Neuron (in vitro differentiated cells): ENCODE measurements around the gene PUS1.
"Not testable (repeated sequence)": the region's sequence is repeated elsewhere in the genome, so short reads cannot be mapped to it uniquely, and the experiment has no call there.

Experiments used
- H2AFZ ChIP-seq: one replicate; pipeline ENCODE4 v1.6.1; 2013; ENCODE audit warnings: low read depth, mild to moderate bottlenecking, inconsistent platforms, low read length, moderate library complexity
- H3K27me3 ChIP-seq: one replicate; pipeline ENCODE4 v1.6.1; 2013; ENCODE audit warnings: low read length; ENCODE audit not compliant: insufficient read depth
- H3K36me3 ChIP-seq: one replicate; pipeline ENCODE4 v1.6.1; 2013; ENCODE audit warnings: low read length; ENCODE audit not compliant: insufficient read depth
- H3K4me1 ChIP-seq: one replicate; pipeline ENCODE4 v1.6.1; 2013; ENCODE audit warnings: low read length; ENCODE audit not compliant: insufficient read depth
- H3K4me3 ChIP-seq: 2 replicates; pipeline ENCODE4 v1.5.1; 2013; ENCODE audit warnings: mild to moderate bottlenecking, low read length, moderate library complexity
- H3K9me3 ChIP-seq: one replicate; pipeline ENCODE4 v1.6.1; 2013; ENCODE audit warnings: low read length

Gene PUS1

DNA sequence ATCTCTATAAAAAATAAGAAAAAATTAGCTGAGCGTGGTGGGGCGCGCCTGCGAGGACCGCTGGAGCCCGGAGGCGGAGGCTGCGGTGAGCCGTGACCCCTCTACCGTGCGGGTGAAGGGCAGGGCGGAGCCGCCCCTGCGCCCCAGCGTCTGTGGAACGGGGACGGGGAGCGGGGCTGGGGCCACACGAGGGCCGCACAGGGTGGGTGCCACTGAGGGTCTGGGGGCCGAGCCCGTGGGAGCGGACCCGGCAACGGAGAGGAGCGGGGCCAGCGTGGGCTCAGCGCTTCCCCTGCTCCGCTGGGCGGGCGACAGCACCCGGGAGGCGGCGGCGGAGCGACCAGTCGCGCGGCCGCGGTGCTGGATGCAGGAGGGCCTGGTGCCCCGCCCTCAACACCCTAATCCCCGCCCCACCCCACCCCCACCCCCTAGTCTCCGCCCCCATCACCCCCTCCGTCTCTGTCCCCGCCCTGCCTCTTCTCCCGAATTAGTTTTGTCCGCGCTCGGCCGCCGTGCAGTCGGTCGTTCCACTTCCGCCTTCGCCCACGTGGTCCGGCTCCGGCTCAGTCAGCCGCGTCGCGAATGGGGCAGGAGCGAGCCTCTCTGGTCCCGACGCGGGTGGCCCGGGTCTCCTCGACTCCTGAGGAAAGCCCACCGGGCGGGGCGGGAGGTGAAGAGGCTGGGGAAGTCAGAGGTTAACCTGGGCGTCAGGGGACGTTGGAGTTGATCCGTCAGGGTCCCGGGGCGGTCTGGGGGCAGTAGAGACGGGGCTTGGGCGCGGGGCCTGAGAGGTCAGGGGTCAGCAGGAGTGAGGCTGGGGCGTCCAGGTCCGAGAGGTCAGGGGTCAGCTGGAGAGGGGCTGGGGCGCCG lies at the start of gene PUS1:
Gene PUS1, plus strand, starts transcription at position 566 of the 870 bp plus-strand sequence. CDS start 447 bp downstream, outside the sequence.
- peaks cover 6% of the 10 kb centered on the region for H3K4me1 ChIP-seq
- H3K27me3 ChIP-seq = no peaks in the 10 kb centered on the region
- peak within 1 kb of the TSS; percentile 78 for H3K4me3 ChIP-seq
- H2AFZ ChIP-seq = peak within 1 kb of the TSS; percentile 80
- H3K9me3 ChIP-seq = no peaks in the 10 kb centered on the region
- H3K36me3 ChIP-seq = peaks cover 29% of the 10 kb centered on the region

DNA sequence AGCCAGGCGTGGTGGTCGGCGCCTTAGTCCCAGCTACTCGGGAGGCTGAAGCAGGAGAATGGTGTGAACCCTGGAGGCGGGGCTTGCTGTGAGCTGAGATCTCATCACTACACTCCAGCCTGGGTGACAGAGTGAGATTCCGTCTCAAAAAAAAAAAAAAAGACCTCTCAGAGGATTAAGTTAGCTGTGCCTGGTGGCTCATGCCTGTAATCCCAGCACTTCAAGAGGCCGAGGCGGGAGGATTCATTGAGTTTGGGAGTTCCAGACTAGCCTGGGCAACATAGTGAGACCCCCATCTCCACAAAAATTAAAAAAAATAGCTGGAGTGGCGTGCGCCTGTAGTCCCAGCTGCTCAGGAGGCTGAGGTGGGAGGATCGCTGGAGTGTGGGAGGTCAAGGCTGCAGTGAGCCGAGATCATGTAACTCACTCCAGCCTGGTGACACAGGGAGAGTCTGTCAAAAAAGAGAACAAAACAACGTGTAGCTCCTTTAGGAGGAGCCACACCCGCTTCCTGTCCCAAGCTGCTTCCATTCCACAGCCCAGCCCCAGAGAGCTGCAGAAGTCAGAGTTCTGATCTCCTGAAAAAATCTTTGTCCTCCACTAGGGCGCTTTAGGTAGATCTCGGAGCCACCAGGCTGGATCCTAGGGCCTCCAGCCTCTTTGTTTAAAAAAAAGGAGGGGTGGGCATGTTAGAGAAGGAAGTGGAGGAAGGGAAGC lies 46.1 kb upstream of the PUS1 start:
- Histone ChIP-seq H3K36me3 (no peaks in the 10 kb centered on the region), H3K4me1 (no peaks in the 10 kb centered on the region), H3K27me3 (peaks cover 3% of the 10 kb centered on the region), H2AFZ (no peak overlapping the region), H3K9me3 (peaks cover 6% of the 10 kb centered on the region), H3K4me3 (no peak overlapping the region)

DNA sequence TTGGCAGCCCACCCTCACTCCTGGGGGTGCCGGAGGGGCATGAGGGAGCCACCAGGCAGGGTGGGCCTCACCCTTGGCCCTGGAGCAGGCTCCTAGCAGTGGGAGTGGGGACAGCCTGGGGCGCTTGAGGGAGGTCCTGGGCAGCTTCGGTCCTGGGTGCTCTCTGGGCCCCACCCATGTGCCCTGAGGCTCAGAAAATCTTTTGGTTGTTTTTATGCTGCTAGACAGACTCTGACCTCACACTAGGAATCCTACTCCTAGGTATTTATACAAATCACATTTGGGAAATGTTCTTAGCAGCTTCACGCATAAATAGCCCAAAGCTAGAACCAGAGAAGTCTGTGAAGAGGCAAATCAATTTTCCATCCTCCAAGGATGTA lies 45.6 kb upstream of the PUS1 start:
- H3K36me3 ChIP-seq = no peaks in the 10 kb centered on the region
- H3K4me3 ChIP-seq = no peak overlapping the region
- no peak overlapping the region for H2AFZ ChIP-seq
- peaks cover 6% of the 10 kb centered on the region for H3K9me3 ChIP-seq
- no peaks in the 10 kb centered on the region for H3K4me1 ChIP-seq
- H3K27me3 ChIP-seq = peaks cover 2% of the 10 kb centered on the region

DNA sequence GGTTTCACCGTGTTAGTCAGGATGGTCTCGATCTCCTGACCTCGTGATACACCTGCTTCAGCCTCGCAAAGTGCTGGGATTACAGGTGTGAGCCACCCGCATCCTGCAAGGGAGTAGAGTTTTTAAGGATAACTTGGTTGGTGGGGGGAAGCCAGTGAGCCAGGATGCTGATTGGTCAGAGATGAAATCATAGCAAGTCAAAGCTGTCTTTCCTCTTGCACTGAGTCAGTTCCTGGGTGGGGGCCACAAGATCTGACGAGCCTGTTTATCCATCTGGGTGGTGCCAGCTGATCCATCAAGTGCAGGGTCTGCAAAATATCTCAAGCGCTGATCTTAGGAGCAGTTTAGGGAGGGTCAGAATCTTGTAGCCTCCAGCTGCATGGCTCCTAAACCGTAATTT lies 44.0 kb upstream of the PUS1 start:
- not testable (repeated sequence) for H3K4me1 ChIP-seq

DNA sequence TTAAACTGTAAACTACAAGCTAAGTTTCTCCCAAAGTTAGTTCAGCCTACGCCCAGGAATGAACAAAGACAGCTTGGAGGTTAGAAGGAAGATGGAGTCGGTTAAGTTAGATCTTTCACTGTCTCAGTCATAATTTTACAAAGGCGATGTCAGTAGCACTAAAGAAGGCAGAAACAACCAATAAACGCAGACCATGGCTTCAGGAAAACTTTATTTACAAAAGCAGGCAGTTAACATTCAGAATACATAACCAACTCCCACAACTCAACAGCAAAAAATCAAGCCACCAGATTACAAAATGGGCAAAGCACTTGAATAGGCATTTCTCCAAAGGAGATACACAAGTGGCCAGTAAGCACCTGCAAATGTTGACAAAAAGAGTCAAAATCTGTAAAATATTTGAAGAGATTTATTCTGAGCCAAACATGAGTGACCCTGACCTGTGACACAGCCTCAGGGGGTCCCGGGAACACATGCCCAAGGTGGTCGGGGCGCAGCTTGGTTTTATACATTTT lies 43.5 kb upstream of the PUS1 start:
- H3K36me3 ChIP-seq = no peaks in the 10 kb centered on the region
- H3K4me1 ChIP-seq = no peaks in the 10 kb centered on the region
- peaks cover 6% of the 10 kb centered on the region for H3K9me3 ChIP-seq
- peaks cover 5% of the 10 kb centered on the region for H3K27me3 ChIP-seq
- H3K4me3 ChIP-seq = no peak overlapping the region
- H2AFZ ChIP-seq = no peak overlapping the region

More for the DNA sequence above, 44.0 kb upstream of the PUS1 start:
- H3K27me3 ChIP-seq, H2AFZ ChIP-seq, H3K9me3 ChIP-seq, H3K36me3 ChIP-seq, H3K4me3 ChIP-seq: not testable (repeated sequence)

DNA sequence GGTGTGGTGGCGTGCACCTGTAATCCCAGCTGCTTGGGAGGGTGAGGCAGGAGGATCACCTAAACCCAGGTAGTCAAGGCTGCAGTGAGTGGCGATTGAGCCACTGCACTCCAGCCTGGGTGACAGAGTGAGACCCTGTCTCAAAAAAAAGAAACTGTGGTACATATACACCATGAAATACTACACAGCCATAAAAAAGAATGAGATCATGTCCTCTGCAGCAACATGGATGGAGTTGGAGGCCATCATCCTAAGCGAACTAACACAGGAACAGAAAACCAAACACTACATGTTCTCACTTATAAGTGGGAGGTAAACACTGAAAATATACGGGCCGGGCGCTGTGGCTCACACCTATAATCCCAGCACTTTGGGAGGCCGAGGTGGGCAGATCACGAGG lies 37.4 kb upstream of the PUS1 start:
- H3K27me3 ChIP-seq, H2AFZ ChIP-seq, H3K36me3 ChIP-seq, H3K9me3 ChIP-seq, H3K4me3 ChIP-seq: not testable (repeated sequence)
- peaks cover 25% of the 10 kb centered on the region for H3K4me1 ChIP-seq

DNA sequence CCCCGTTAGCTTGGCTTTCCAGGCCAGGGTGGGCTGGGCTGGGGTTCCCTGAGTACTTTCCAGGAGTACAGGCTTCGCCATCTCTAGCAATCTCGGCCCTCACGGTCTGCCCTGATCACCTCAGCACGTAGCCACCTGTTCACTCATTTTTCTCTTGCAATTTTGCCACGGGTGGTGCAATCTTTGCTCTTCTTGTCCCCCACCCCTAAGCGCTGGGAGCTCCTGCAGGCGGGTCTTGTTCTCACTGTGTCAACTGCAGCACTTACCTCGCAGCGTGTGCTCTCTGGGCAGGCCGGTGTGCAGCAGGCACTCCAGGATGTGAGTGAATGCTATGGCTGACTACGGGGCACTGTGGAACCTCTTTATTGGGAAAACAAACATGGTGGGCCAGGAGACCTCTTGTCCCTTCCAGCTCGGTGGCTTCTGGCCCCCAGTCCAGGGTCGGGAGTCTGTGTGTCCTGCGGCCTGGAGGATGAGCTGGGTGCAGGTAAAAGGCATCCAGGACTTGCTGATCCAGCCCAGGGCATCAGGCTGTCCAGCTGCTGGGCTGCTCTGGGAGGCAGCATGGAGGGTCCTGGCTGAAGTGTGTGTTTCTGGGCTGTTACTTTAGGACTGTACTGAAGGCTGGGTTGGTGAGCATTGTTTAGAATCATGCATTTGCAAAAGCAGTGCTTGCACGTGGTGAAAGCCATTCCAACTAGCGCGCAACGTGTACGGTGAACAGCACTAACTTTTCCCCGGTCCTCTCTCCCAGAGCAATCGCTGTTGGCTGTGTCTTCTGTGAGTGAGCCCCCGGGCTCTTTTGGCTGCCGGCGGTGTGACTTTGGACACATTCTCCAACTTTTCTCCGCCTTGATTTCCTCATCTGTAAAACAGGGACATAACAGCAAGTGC lies 36.1 kb upstream of the PUS1 start:
- H3K9me3 ChIP-seq = no peaks in the 10 kb centered on the region
- peaks cover 4% of the 10 kb centered on the region for H3K27me3 ChIP-seq
- no peak overlapping the region for H3K4me3 ChIP-seq
- no peak overlapping the region for H2AFZ ChIP-seq
- H3K4me1 ChIP-seq = peaks cover 25% of the 10 kb centered on the region
- peaks cover 12% of the 10 kb centered on the region for H3K36me3 ChIP-seq

DNA sequence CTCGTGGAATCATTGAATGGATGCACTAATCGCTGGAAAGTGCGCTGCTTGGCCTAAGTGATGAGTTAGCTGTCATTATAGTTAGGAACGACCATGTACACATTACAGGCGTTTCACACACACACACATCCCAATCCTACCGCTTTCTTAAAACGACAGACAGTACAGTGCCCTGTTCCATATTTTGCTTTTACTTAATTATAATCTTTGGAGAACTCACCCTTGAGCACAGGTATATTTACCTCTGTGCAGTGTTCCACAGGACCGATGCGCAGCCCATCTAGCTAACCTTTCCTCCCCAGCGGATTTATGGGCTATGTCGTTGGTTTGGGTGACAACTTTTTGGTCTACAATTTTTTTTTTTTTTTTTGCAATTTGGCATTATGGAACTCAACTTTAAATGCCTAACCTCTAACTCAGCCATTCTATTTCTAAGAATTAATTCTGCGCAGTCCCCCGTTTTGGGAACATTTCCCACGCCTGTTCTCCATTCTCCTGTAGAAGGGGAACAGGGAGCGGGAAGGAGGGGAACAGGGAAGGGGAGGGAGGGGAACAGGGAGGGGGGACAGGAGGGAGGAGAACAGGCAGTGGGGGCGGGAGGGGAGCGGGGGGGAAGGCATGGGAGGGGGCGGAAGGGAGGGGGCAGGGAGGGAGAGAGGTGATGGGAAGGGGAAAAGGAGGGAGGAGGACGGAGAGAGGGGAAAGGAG lies 35.3 kb upstream of the PUS1 start:
- Histone ChIP-seq H3K4me3 (no peak overlapping the region), H3K4me1 (peaks cover 25% of the 10 kb centered on the region)

DNA sequence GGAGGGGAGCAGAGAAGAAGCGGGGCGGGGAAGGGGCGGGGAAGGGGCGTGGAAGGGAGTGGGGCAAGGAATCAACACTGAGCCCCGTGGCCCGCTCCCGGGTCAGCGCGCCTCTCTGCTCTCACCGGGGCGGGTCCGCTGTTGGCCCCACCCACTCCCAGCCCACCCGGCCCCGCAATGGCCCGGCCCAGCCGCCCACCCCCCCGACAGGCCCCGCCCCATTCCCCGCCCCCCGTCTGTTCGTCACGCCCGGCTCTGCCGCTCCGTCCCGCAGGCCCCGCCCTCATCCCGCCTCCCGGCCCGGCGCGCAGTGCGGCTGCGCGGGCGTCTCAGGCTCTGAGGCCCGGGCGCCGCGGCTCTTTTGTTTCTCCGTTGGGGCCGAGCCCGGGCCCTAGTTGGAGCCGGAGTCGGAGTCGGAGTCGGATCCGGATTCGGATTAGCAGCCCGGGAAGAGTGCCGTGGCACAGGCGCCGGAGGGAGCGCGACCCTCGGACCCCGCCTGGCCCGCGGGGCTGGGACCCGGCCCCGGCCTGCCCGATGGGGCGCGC lies 34.7 kb upstream of the PUS1 start, which contains the start of gene ULK1:
Gene ULK1, plus strand, starts transcription at position 310 of the 548 bp plus-strand sequence. CDS start 380 bp downstream, outside the sequence.
- H3K36me3 ChIP-seq = peaks cover 18% of the 10 kb centered on the region
- H3K4me1 ChIP-seq = peaks cover 25% of the 10 kb centered on the region
- no peaks in the 10 kb centered on the region for H3K9me3 ChIP-seq
- H3K27me3 ChIP-seq = no peaks in the 10 kb centered on the region
- peak within 1 kb of the TSS; percentile 72 for H3K4me3 ChIP-seq
- H2AFZ ChIP-seq = no peak within 1 kb of the TSS

More for the DNA sequence above, 35.3 kb upstream of the PUS1 start:
- Histone ChIP-seq H3K9me3 (no peaks in the 10 kb centered on the region), H3K27me3 (peaks cover 1% of the 10 kb centered on the region), H3K36me3 (peaks cover 18% of the 10 kb centered on the region), H2AFZ (no peak overlapping the region)

DNA sequence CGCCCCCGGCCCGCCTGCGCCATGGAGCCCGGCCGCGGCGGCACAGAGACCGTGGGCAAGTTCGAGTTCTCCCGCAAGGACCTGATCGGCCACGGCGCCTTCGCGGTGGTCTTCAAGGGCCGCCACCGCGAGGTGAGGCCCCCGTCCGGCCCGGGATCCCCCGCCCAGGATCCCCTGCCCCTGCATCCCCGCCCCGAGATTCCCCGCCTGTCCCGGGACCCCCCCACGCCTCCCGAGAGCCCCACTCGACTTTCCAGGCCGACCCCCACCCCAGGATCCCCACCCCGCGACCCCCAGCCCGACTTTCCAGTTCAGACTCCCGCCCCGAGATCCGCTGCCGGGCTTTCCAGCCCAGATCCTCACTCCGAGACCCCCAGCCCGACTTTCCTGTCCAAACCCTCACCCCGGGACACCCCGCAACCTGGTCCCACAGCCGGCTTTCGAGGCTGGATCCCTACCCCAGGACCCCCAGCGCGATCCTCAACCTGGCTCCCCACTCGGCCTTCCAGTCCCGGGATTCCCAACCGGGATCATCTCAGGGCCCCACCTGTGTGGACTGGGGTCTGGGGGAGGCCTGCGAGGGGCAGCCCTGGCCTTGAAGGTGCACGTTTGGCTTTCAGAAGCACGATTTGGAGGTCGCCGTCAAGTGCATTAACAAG lies 34.0 kb upstream of the PUS1 start:
- no peaks in the 10 kb centered on the region for H3K27me3 ChIP-seq
- peaks cover 18% of the 10 kb centered on the region for H3K36me3 ChIP-seq
- peaks cover 25% of the 10 kb centered on the region for H3K4me1 ChIP-seq
- no peaks in the 10 kb centered on the region for H3K9me3 ChIP-seq
- H2AFZ ChIP-seq = no peak overlapping the region
- H3K4me3 ChIP-seq = peak overlapping the region; percentile 72

DNA sequence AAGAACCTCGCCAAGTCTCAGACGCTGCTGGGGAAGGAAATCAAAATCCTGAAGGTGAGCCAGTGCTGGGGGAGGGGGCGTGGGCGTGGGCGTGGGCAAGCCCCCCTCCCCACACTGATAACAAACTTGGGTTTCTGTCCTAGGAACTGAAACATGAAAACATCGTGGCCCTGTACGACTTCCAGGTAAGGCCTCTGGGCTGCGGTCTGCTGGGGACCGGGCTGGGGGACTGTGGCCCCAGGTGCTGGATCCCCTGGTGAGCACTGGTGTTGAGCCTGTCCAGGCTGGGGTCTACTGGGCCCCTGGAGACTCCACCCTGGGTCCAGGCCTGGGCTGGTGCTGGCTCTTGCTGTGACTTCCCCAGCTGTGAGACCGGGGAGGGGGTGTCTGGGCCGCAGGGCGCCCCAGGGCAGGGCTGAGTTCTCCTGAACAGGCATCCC lies 33.4 kb upstream of the PUS1 start:
- peak overlapping the region; percentile 72 for H3K4me3 ChIP-seq
- H2AFZ ChIP-seq = no peak overlapping the region
- no peaks in the 10 kb centered on the region for H3K9me3 ChIP-seq
- H3K36me3 ChIP-seq = peaks cover 18% of the 10 kb centered on the region
- H3K27me3 ChIP-seq = no peaks in the 10 kb centered on the region
- peaks cover 25% of the 10 kb centered on the region for H3K4me1 ChIP-seq
